Mucosa of rectum (tissue), 2 donors: ENCODE results near the gene UGT1A4.

Source experiments
- H3K27ac ChIP-seq, 2 donors: one replicate each; pipeline ENCODE4 v1.7.0; 2013; ENCODE audit warnings: inconsistent platforms in 2 of 2, low read depth in 2 of 2, low read length in 2 of 2
- H3K27me3 ChIP-seq, 2 donors: one replicate each; pipeline ENCODE4 v1.7.0; 2013; ENCODE audit warnings: low read length in 2 of 2; ENCODE audit not compliant: control insufficient read depth in 2 of 2, insufficient read depth in 2 of 2
- H3K36me3 ChIP-seq, 2 donors: one replicate each; pipeline ENCODE4 v1.7.0; 2013; ENCODE audit warnings: low read length in 2 of 2; ENCODE audit not compliant: control insufficient read depth in 2 of 2, insufficient read depth in 2 of 2
- H3K4me1 ChIP-seq, 2 donors: one replicate each; pipeline ENCODE4 v1.7.0; 2013; ENCODE audit warnings: low read length in 2 of 2, mild to moderate bottlenecking in 1 of 2; ENCODE audit not compliant: control insufficient read depth in 2 of 2, insufficient read depth in 2 of 2
- H3K4me3 ChIP-seq, 2 donors: one replicate each; pipeline ENCODE4 v1.7.0; 2013; ENCODE audit warnings: low read length in 2 of 2
- H3K9ac ChIP-seq, 2 donors: one replicate each; pipeline ENCODE4 v1.7.0; 2013; ENCODE audit warnings: low read length in 2 of 2, low read depth in 1 of 2, mild to moderate bottlenecking in 1 of 2
- H3K9me3 ChIP-seq, 2 donors: one replicate each; pipeline ENCODE4 v1.7.0; 2013; ENCODE audit warnings: low read length in 2 of 2; ENCODE audit not compliant: control insufficient read depth in 2 of 2
- donor health status: healthy.
- donor health status: Normal muscosa, but diverticular disease.

Gene UGT1A4

DNA sequence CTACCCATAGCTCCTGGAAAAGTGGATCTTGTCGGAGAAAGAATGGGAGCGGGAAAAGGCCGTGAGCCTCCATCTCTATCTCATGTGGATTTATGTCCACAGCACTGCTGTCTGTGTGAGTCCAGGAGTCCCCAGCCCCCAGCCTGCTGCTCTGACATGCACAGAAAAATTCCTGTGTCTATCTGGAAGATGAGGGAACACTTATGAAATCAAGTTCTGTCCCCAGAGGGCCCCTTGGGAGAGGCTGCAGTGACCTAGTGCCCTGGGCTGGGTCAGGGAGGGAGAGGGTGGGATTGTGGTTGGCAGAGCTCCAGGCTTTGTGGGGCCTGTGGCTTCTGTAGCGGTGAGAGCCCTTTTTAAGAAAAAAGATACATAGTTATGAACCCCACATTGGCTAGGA lies 98.2 kb downstream of the UGT1A4 start:
- Histone ChIP-seq H3K27ac (no peak overlapping the region), H3K36me3 (no peaks in the 10 kb centered on the region), H3K4me1 (no peaks in the 10 kb centered on the region), H3K9me3 (no peaks in the 10 kb centered on the region), H3K4me3 (no peak overlapping the region), H3K27me3 (peaks cover 0 to under 1% of the 10 kb centered on the region in 2 donors), H3K9ac (no peak overlapping the region)

DNA sequence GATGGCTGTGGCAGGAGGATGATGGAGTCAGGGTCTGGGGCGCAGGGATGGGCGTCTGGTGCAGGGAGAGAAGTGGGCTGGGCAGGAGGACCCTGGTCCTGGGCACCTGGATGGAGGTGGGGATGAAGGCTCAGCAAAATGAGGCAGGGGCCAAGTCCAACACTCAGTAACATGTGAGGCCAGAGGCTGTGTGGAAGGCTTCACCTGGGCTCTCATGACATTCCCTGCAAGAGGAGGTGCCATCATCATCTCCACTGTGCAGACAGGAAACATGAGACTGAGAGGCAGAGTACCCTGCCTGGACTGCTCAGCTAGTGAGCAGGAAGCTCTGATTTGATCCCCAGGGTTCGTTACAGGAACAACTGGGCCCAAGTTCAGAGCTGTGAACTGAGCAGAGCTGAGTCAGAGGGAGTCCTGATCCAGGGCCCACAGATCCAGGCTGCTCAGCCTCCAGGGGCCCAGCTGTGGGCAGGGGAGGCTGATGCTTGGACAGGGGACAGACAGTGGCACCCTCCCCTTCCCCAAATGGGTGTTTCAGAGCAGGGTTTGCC lies 98.9 kb downstream of the UGT1A4 start:
- Histone ChIP-seq H3K9me3 (no peaks in the 10 kb centered on the region), H3K27ac (no peak overlapping the region), H3K27me3 (no peaks in the 10 kb centered on the region), H3K4me1 (no peaks in the 10 kb centered on the region), H3K36me3 (no peaks in the 10 kb centered on the region), H3K9ac (no peak overlapping the region), H3K4me3 (no peak overlapping the region)

DNA sequence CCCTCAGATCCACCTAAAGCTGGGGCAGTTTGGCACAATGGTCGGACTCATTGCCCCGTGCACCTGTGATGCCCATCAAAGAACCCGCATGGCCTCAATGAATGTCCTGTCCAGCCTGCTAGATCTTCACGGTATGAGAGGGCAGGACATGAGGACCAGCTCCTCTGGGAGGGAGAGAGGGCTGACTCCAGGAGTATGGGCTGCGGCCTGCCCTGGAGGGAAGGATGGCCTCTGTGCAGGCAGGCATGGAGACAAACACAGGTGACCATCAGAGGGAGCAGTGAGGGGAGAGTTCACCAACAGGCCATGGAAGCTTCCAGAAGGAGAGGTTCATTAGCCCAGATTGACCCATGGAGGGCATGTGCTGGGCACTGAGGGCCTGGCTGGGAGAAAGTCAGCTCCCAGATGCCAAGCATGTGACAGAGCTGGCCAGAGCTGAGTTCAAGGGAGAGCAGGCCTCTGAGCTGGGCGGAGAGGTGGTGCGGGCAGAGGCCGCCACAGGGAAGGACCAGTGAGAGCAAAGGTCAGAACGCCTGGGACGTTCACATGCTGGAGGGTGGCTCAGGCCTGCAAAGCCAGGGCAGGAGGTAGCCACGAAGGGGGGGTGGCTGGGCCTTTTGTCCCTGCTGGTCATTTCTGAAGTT lies 99.6 kb downstream of the UGT1A4 start:
- Histone ChIP-seq H3K27ac (no peak overlapping the region), H3K36me3 (no peaks in the 10 kb centered on the region), H3K4me3 (no peak overlapping the region), H3K9me3 (no peaks in the 10 kb centered on the region), H3K27me3 (no peaks in the 10 kb centered on the region), H3K9ac (no peak overlapping the region), H3K4me1 (no peaks in the 10 kb centered on the region)

DNA sequence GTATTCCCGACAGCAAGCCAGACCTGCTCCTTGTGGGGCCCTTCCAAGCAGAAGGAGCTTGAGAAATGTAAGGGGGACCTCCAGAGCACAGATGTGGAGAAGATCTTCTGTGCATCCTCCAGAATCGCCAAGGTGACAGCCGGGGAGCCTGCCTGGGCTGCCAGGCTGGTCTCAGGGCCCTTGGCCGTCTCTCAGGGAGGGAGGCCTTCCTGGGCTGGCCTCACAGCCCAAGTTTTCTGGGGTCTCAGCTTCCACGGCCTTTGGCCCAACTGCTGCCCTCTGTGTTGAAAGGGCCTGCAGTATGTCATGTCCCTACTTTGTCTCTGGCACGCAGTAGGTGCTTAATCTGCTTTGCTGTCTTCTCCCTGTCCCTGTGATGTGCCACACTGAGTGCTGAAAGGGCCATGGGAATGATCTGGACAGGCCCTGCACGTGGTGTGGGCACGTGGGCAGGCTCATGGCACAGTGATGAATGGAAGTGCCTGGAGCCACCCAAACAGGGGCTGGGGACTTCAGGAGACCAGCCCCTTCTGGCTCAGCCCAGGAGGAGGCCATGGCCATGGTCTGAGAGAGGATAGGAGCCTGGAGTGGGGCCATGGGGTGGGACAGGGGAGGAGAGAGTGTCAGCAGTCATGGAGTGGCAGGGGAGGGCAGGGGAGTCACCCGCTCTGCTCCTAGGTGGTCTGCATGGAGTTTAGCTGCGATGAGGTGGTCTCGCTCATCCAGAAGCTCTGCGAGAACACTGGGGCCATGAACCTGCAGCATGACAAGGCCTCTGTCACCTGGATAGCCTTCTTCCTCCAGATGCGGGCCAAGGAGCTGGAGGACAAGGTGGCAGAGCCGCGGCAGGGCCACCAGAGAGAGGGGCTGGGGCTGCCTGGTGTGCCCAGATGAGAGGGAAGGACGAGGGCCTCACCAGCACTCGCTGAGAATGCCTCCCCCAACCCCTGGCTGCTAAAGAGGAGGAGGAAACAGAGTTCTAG lies 100.4 kb downstream of the UGT1A4 start:
- Histone ChIP-seq H3K27me3 (no peaks in the 10 kb centered on the region), H3K9ac (no peak overlapping the region), H3K27ac (no peak overlapping the region), H3K9me3 (no peaks in the 10 kb centered on the region), H3K4me3 (no peak overlapping the region), H3K4me1 (no peaks in the 10 kb centered on the region), H3K36me3 (no peaks in the 10 kb centered on the region)

DNA sequence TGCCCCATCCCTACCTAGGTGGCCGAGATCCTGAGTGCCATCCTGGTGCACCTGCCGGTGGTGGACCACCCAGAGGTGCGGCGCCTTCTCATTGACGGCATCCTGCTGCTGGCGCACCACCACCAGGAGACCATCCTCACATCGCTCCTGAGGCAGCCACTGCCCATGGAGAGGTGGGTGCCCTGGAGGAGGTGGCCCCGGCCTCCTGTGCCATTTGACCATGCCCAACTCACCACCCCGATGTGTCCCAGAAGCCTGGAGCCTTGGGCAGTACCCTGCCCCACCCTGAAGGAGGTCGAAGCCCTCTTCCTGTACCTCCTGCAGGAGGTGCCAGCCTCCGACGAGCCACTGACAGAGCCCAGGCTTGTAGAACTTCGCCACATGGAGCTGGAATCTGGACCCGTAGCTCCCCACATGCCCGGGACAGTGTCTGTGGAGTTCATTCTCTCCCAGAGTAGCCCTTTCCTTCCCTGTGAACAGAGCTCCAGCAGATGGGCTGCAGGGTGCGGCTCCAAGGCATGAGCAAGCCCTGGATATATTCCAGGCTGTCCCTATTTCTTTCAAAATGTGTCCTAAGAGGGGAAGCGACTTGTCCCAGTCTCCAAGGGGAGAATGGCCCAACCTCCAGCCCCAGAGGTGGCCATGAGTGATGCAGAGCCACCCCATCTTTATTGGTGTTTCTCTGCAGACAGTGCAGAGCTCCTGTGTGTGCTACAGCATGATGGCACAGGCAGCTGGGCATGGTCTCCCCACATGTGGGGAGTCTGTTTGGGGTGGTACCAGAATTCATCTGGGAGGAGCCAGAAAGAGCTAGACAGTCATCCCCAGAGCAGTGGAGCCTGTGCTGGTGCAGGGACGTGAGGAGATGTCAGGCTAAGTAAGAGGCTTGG lies 101.6 kb downstream of the UGT1A4 start:
- no peak overlapping the region for H3K4me3 ChIP-seq
- H3K9ac ChIP-seq: no peak overlapping the region
- H3K9me3 ChIP-seq: no peaks in the 10 kb centered on the region
- no peak overlapping the region for H3K27ac ChIP-seq
- no peaks in the 10 kb centered on the region for H3K36me3 ChIP-seq
- H3K4me1 ChIP-seq: no peaks in the 10 kb centered on the region
- H3K27me3 ChIP-seq: no peaks in the 10 kb centered on the region

DNA sequence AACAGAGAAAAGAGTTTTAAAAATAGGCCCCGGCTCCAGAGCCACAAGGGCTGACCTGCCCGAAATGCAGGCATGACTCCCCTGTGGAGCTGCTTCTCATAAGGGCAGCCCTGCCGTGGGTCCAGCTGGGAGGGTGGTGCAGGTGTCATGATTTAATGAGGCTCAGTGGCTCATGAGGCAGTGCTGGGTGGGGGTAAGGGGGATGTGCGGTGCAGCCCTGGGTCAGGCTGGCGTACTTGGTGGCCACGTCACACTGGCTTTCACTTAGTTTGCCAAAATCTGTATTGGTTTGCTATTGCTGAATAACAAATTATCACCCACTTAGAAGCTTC lies 102.2 kb downstream of the UGT1A4 start:
- Histone ChIP-seq H3K4me3 (no peak overlapping the region), H3K9me3 (no peaks in the 10 kb centered on the region), H3K9ac (no peak overlapping the region), H3K4me1 (no peaks in the 10 kb centered on the region), H3K27me3 (no peaks in the 10 kb centered on the region), H3K27ac (no peak overlapping the region), H3K36me3 (no peaks in the 10 kb centered on the region)

DNA sequence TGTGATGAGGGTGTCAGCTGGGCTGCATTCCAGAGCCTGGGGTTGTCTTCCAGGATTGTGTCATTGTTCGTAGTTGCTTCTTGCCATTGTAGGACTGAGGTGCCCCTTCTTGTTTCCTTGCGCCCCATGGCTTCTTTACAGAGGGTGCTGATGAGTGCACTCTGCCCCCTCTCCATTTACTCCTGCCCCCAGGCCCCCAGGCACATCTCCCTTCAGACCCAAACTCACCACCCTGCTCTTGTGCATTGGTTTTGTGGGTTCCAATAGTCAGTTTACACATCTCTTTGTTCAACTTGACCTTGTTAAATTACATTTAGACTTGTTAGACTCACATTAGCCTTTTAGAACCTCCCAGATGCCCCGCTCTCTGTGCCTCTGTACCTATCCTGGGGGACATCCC lies 102.7 kb downstream of the UGT1A4 start:
- Histone ChIP-seq H3K36me3 (no peaks in the 10 kb centered on the region), H3K9me3 (no peaks in the 10 kb centered on the region), H3K4me3 (no peak overlapping the region), H3K27me3 (no peaks in the 10 kb centered on the region), H3K4me1 (no peaks in the 10 kb centered on the region), H3K9ac (no peak overlapping the region), H3K27ac (no peak overlapping the region)

DNA sequence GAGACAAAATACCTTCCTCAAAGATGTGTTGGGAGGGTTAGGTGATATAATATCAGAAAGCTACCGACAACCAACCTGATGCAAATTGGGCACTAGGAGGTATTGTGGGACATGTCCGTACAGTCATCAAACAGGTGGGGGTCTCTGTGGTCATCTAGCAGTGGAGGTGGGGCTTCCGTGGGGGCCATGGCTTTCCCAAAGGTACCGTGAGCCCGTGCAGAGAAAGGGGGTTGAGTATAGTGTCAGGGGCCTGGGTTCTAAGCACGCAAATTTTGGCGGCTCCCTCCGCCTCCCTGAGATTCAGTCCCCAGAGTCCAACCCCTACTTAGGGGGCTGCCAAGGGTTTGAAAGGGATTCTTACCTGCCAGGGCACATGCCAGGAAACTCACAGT lies 103.2 kb downstream of the UGT1A4 start:
- Histone ChIP-seq H3K36me3 (no peaks in the 10 kb centered on the region), H3K27ac (no peak overlapping the region), H3K9me3 (no peaks in the 10 kb centered on the region), H3K9ac (no peak overlapping the region), H3K4me1 (no peaks in the 10 kb centered on the region), H3K27me3 (no peaks in the 10 kb centered on the region), H3K4me3 (no peak overlapping the region)

DNA sequence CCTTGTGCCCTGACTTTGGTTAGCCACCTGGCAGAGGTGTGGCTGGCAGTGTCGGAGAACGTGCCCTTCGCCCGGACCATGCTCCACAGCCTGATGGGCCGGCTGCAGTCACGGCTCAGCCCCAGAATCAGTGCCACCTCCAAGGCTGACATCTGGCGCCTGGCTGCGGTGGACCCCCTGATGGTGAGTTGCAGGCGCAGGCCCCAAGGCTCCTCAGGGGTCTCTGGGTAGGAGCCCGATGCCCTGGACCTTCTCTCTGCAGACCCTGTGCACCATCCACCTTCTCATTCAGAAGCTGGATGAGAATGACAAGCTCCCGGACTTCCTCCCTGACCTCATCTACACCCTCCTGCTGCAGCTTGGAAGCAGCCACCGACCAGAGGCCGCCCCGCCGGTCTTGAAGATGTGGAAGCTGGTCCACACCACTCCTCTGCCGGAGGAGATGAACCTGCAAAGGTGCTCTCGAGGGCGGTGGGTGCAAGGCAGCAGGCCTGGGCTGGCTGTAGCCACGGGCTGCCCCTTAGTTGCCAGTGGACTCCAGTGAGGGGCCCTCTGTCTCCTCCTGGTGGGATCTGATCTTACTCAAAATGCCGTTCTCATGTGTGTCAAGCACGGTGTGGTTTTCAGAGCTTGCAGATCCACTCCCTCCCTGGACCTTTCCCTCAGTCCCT lies 103.7 kb downstream of the UGT1A4 start:
- Histone ChIP-seq H3K27ac (no peak overlapping the region), H3K36me3 (no peaks in the 10 kb centered on the region), H3K4me1 (no peaks in the 10 kb centered on the region), H3K27me3 (no peaks in the 10 kb centered on the region), H3K4me3 (no peak overlapping the region), H3K9ac (no peak overlapping the region), H3K9me3 (no peaks in the 10 kb centered on the region)
